GM19324 (cell line): Measurements from ENCODE around the gene GRIK2.
A peak's percentile ranks its signal among the peaks of the same experiment; 100 is the strongest.
"Not testable (repeated sequence)": the region's sequence is repeated elsewhere in the genome, so short reads cannot be mapped to it uniquely, and the experiment has no call there.

Experiments
- ATAC-seq: cut with Tn5 transposase; IDR thresholded peaks from one replicate; pipeline ENCODE4 v1.9.1; 2021; ENCODE audit warnings: mild to moderate bottlenecking, moderate library complexity; ENCODE audit not compliant: unreplicated experiment, low FRiP score

The GRIK2 gene

GRCh38 chr6:101607111-101607690 is 213.7 kb downstream of the GRIK2 start:
- no peak for ATAC-seq

GRCh38 chr6:101608703-101609102 is 215.2 kb downstream of the GRIK2 start:
- ATAC-seq, result no peak

- no peak for ATAC-seq
These were observed 220.0 kb downstream of the GRIK2 start for GRCh38 chr6:101613556-101613955.

GRCh38 chr6:101614774-101615173 is 221.3 kb downstream of the GRIK2 start:
- ATAC-seq, result no peak

GRCh38 chr6:101626269-101626668 is 232.8 kb downstream of the GRIK2 start:
- no peak for ATAC-seq

GRCh38 chr6:101630941-101631340 is 237.4 kb downstream of the GRIK2 start:
- ATAC-seq, result no peak

- ATAC-seq, result no peak
These were observed 239.6 kb downstream of the GRIK2 start for GRCh38 chr6:101633081-101633480.

GRCh38 chr6:101638865-101639264 is 245.4 kb downstream of the GRIK2 start:
- ATAC-seq, result not testable (repeated sequence)

GRCh38 chr6:101640131-101640530 is 246.6 kb downstream of the GRIK2 start:
- no peak for ATAC-seq

GRCh38 chr6:101645770-101646169 is 252.3 kb downstream of the GRIK2 start:
- no peak for ATAC-seq

GRCh38 chr6:101650402-101651100 is 257.0 kb downstream of the GRIK2 start:
- ATAC-seq, result no peak

GRCh38 chr6:101652079-101652478 is 258.6 kb downstream of the GRIK2 start:
- ATAC-seq, result no peak

GRCh38 chr6:101655109-101655508 is 261.6 kb downstream of the GRIK2 start:
- no peak for ATAC-seq

GRCh38 chr6:101662111-101662897 is 268.8 kb downstream of the GRIK2 start:
- peak; percentile 94 for ATAC-seq

GRCh38 chr6:101663100-101663499 is 269.6 kb downstream of the GRIK2 start:
- no peak for ATAC-seq

GRCh38 chr6:101666256-101666655 is 272.7 kb downstream of the GRIK2 start:
- ATAC-seq, result no peak

- ATAC-seq, result no peak
These were observed 275.1 kb downstream of the GRIK2 start for GRCh38 chr6:101668496-101669030.

GRCh38 chr6:101676187-101676586 is 282.7 kb downstream of the GRIK2 start:
- no peak for ATAC-seq

- ATAC-seq, result no peak
These were observed 289.4 kb downstream of the GRIK2 start for GRCh38 chr6:101682937-101683336.

GRCh38 chr6:101683884-101684283 is 290.4 kb downstream of the GRIK2 start:
- ATAC-seq, result no peak

GRCh38 chr6:101686653-101687052 is 293.1 kb downstream of the GRIK2 start:
- no peak for ATAC-seq
